Ovary (tissue), 9 donors: ENCODE data around the gene CAB39. TPM values are rescaled to one million over a fixed set of nuclear protein-coding genes. Genes with fewer than 3 reads are reported as not detected.

Source experiments
- DNase-seq, 5 donors: peaks; one replicate each; pipeline ENCODE4 v3.0.0-alpha.2; 2019 to 2020
- H3K27ac ChIP-seq, 2 donors: fragments of 200-600 bp; one replicate each; pipeline versions ENCODE4 v1.5.1 to v1.8.0; 2019 to 2022
- H3K27me3 ChIP-seq: fragments of 200-600 bp; one replicate; pipeline ENCODE4 v1.8.0; 2022
- H3K36me3 ChIP-seq: fragments of 200-600 bp; sonication (generic); one replicate; pipeline ENCODE4 v1.5.1; 2019
- H3K4me1 ChIP-seq: one replicate; pipeline ENCODE4 v1.8.1; 2013; ENCODE audit warnings: mild to moderate bottlenecking, moderate library complexity; ENCODE audit not compliant: insufficient read depth
- H3K4me3 ChIP-seq: fragments of 200-600 bp; sonication (generic); one replicate; pipeline ENCODE4 v1.5.1; 2017
- H3K9me3 ChIP-seq, 2 donors: fragments of 200-600 bp in 1 of 2; sonication (generic) in 1 of 2; one replicate each; pipeline versions ENCODE4 v1.5.1 to v1.8.1; 2013 to 2019; ENCODE audit warnings: mild to moderate bottlenecking in 1 of 2, moderate library complexity in 1 of 2
- CTCF ChIP-seq, 3 donors: fragments of 450-650 bp in 2 of 3; fragments of 200-600 bp in 1 of 3; IDR thresholded peaks; one replicate each; pipeline versions ENCODE4 v1.5.1 to v1.8.0; 2016 to 2022; ENCODE audit warnings: antibody characterized with exemption in 3 of 3, mild to moderate bottlenecking in 1 of 3
- EP300 ChIP-seq: sonication (generic); formaldehyde crosslinking; IDR thresholded peaks from one replicate; pipeline ENCODE4 v1.6.1; 2017; ENCODE audit warnings: antibody characterized with exemption
- POLR2A ChIP-seq: fragments of 450-650 bp; IDR thresholded peaks from one replicate; pipeline ENCODE4 v1.6.1; 2017; ENCODE audit warnings: antibody characterized with exemption, mild to moderate bottlenecking, moderate library complexity
- WGBS, 3 donors: extraction: QIAGEN DNeasy Blood & Tissue Kit in 1 of 3; methylation state at CpG; one replicate each; pipeline versions ENCODE4 v1.1.5 to v1.1.7; 2013 to 2017; 5-methylcytosine and 5-hydroxymethylcytosine counted together
- intact Hi-C, 4 donors: fragments of 100-400 bp; cut with DNase I; formaldehyde crosslinking; loops; one replicate each; pipeline versions ENCODE4 v1.11.0 to v1.15.1; 2022 to 2023
- polyA plus RNA-seq, 2 donors: library from polyadenylated mRNA; stranded (reverse); fragments of 200-250 nt in 1 of 2; fragments of 350-450 nt in 1 of 2; fragmentation: Illumina TruSeq in 1 of 2; extraction: RNeasy Lipid Tissue Mini Kit (QIAGEN cat#74804) in 1 of 2; gene quantifications; one replicate each; pipeline ENCODE4 v1.2.3, GENCODE V29; 2013 to 2014
- total RNA-seq, 7 donors: library from RNA; depleted of rRNA in 2 of 7; stranded (reverse); fragments of >200 nt in 2 of 7; fragmentation: NEBNext Ultra II Directional in 3 of 7; extraction: Animal tissue kit (Norgen Biotek cat#: 25700) in 3 of 7; gene quantifications; one replicate each; pipeline versions ENCODE4 v1.1.0 to v1.2.4, GENCODE V29; 2016 to 2023
- donor health status: DM: no; HTN: no; CAD: no; lungs with moderate emphysema.
- donor health status: DM: no; HTN: no; CAD: no.
- donor health status: Bipolar disorder and iron deficiency.
- donor health status: DM: yes; HTN: yes; CAD: no.
- donor health status: DM: no; HTN: no; CAD: no.
- donor health status: DM: yes; HTN: yes; CAD: no.

The CAB39 gene
- total and polyA plus RNA-seq, 9 donors: 24.8 to 64.4 (median 50.4) TPM

- DNase-seq: peak; percentile 28 to 50 (median 46)
- intact Hi-C loops: loop anchor here in 1 of 4 donors (5.0 kb wide), 1 partner anchor 163 kb away; no protein-coding TSS in a partner anchor
- H3K4me3 ChIP-seq: no peak overlapping the region
- WGBS, 3 donors: 18 to 22% (median 21%) methylated on average over 14 of the region's 14 CpGs
- no peaks in the 10 kb centered on the region for H3K4me1 ChIP-seq
- H3K27me3 ChIP-seq: no peaks in the 10 kb centered on the region
- H3K27ac ChIP-seq: no peak overlapping the region
- no peaks in the 10 kb centered on the region for H3K36me3 ChIP-seq
- H3K9me3 ChIP-seq: no peaks in the 10 kb centered on the region
- TF ChIP-seq POLR2A (no peak), CTCF (IDR thresholded peaks at IDR 0.05) (peak; percentile 33 to 69 (median 56))
These were observed 111.8 kb downstream of the CAB39 start for GRCh38 chr2:230824406-230824978.

- intact Hi-C loops: loop anchor here in 3 of 4 donors (5.0 kb wide), 1 partner anchor 162 kb away; no protein-coding TSS in a partner anchor
- TF ChIP-seq EP300 (no peak), CTCF (IDR thresholded peaks at IDR 0.05) (no peak), POLR2A (no peak)
- H3K27ac ChIP-seq: no peak overlapping the region
- 9 to 29% (median 13%) methylated on average over 1 of the region's 1 CpG for WGBS, 3 donors
- peaks cover 0 to 4% of the 10 kb centered on the region in 2 donors for H3K9me3 ChIP-seq
- no peaks in the 10 kb centered on the region for H3K27me3 ChIP-seq
- H3K36me3 ChIP-seq: no peaks in the 10 kb centered on the region
- no peak for DNase-seq
- H3K4me1 ChIP-seq: no peaks in the 10 kb centered on the region
- H3K4me3 ChIP-seq: no peak overlapping the region
These were observed 112.7 kb downstream of the CAB39 start for GRCh38 chr2:230825354-230825753.

GRCh38 chr2:230827774-230828271 lies 115.2 kb downstream of the CAB39 start:
- WGBS, 3 donors: 33 to 56% (median 34%) methylated on average over 23 to 36 of the region's 36 CpGs
- TF ChIP-seq CTCF (IDR thresholded peaks at IDR 0.05): no peak
- TF ChIP-seq EP300: no peak
- no peak for TF ChIP-seq POLR2A

GRCh38 chr2:230828272-230828961 lies 115.8 kb downstream of the CAB39 start:
- Histone ChIP-seq H3K27ac (no peak overlapping the region), H3K9me3 (peaks cover 0 to 6% of the 10 kb centered on the region in 2 donors), H3K36me3 (no peaks in the 10 kb centered on the region), H3K4me1 (no peaks in the 10 kb centered on the region), H3K4me3 (no peak overlapping the region), H3K27me3 (no peaks in the 10 kb centered on the region)
- TF ChIP-seq POLR2A: no peak
- TF ChIP-seq EP300: no peak
- TF ChIP-seq CTCF (IDR thresholded peaks at IDR 0.05): no peak
- no peak for DNase-seq
- intact Hi-C loops: loop anchor here in 3 of 4 donors (5.0 kb wide), 1 partner anchor 159 kb away; no protein-coding TSS in a partner anchor
- WGBS, 3 donors: 1 to 15% (median 14%) methylated on average over 33 to 61 of the region's 61 CpGs

More at GRCh38 chr2:230827774-230828271, 115.2 kb downstream of the CAB39 start:
- intact Hi-C loops: loop anchor here in 3 of 4 donors (5.0 kb wide), 1 partner anchor 159 kb away; no protein-coding TSS in a partner anchor
- no peak for DNase-seq
- Histone ChIP-seq H3K27ac (no peak overlapping the region), H3K27me3 (no peaks in the 10 kb centered on the region), H3K4me3 (no peak overlapping the region), H3K4me1 (no peaks in the 10 kb centered on the region), H3K9me3 (peaks cover 0 to 6% of the 10 kb centered on the region in 2 donors), H3K36me3 (no peaks in the 10 kb centered on the region)
